CD4-positive, alpha-beta T cell (primary cell): ENCODE data around the gene ATG4D. TPM values are rescaled to one million over a fixed set of nuclear protein-coding genes. Genes with fewer than 3 reads are reported as not detected.

Source experiments
- ATAC-seq: fragments of 200-7000 bp; cut with Tn5 transposase; one replicate; pipeline ENCODE4 v1.10.0; 2022; ENCODE audit warnings: mild to moderate bottlenecking; ENCODE audit not compliant: poor library complexity
- CTCF ChIA-PET: fragments of 350-600 bp; sonication (Branson Sonifier 250); formaldehyde crosslinking; loops from one replicate; lab custom pipeline; 2021; ENCODE audit warnings: antibody characterized with exemption, inconsistent platforms; lab: Charles Lee
- POLR2A ChIA-PET: fragments of 350-600 bp; sonication (Branson Sonifier 250); formaldehyde crosslinking; loops from one replicate; lab custom pipeline; 2021; ENCODE audit warnings: antibody characterized with exemption, inconsistent platforms; lab: Charles Lee
- DNase-seq, 14 experiments: peaks; one replicate each; pipeline ENCODE4 v3.0.0-alpha.2; 2013 to 2020; ENCODE audit warnings: mixed read lengths in 2 of 14
- H3K27ac ChIP-seq, 2 donors: one replicate each; pipeline versions ENCODE4 v1.5.1 to v1.7.0; 2013; ENCODE audit warnings: low read length in 2 of 2, low read depth in 1 of 2, mild to moderate bottlenecking in 1 of 2
- H3K27me3 ChIP-seq, 2 experiments: 1 replicate in 1 of 2; 2 replicates in 1 of 2; pipeline versions ENCODE4 v1.6.1 to v1.7.0; 2013; ENCODE audit warnings: low read length in 2 of 2, control low read depth in 1 of 2, mild to moderate bottlenecking in 1 of 2, moderate library complexity in 1 of 2; ENCODE audit not compliant: insufficient read depth in 2 of 2, control insufficient read depth in 1 of 2
- H3K36me3 ChIP-seq: one replicate; pipeline ENCODE4 v1.6.1; 2013; ENCODE audit warnings: low read length, control low read depth; ENCODE audit not compliant: insufficient read depth
- H3K4me1 ChIP-seq: one replicate; pipeline ENCODE4 v1.6.1; 2013; ENCODE audit warnings: low read length, control low read depth; ENCODE audit not compliant: insufficient read depth
- H3K4me3 ChIP-seq: one replicate; pipeline ENCODE4 v1.5.1; 2013; ENCODE audit warnings: mild to moderate bottlenecking, low read length, moderate library complexity
- H3K9me3 ChIP-seq, 2 experiments: 1 replicate in 1 of 2; 2 replicates in 1 of 2; pipeline versions ENCODE4 v1.6.1 to v1.7.0; 2013; ENCODE audit warnings: low read length in 2 of 2, mild to moderate bottlenecking in 2 of 2, control low read depth in 1 of 2, moderate library complexity in 1 of 2; ENCODE audit not compliant: control insufficient read depth in 1 of 2, insufficient read depth in 1 of 2
- H3K27ac Mint-ChIP-seq: one replicate; pipeline ENCODE4 v1.8.0; 2020; ENCODE audit warnings: mixed read lengths
- H3K27me3 Mint-ChIP-seq: one replicate; pipeline ENCODE4 v1.8.0; 2021; ENCODE audit warnings: mixed read lengths
- H3K36me3 Mint-ChIP-seq: one replicate; pipeline ENCODE4 v1.8.0; 2021; ENCODE audit warnings: low read depth, mixed read lengths
- H3K4me1 Mint-ChIP-seq: one replicate; pipeline ENCODE4 v1.8.0; 2021; ENCODE audit warnings: low read depth, mixed read lengths
- H3K4me3 Mint-ChIP-seq: one replicate; pipeline ENCODE4 v1.8.0; 2020; ENCODE audit warnings: mild to moderate bottlenecking, mixed read lengths
- H3K9me3 Mint-ChIP-seq: one replicate; pipeline ENCODE4 v1.8.0; 2020; ENCODE audit warnings: mixed read lengths
- intact Hi-C, 2 experiments: fragments of 100-400 bp; cut with DNase I in 1 of 2; cut with micrococcal nuclease in 1 of 2; formaldehyde crosslinking; loops; one replicate each; pipeline versions ENCODE4 v1.15.1 to v1.9.0; 2023 to 2025; cut with DNase I, micrococcal nuclease
- total RNA-seq, 174 experiments: library from RNA in 2 of 174; stranded (reverse) in 2 of 174; gene quantifications; one replicate each; pipeline ENCODE4 v1.2.3 and lab custom pipeline; 2021 to 2026
- TF ChIP-seq, protein P1 (sequence below): fragments of 200-600 bp; IDR thresholded peaks from one replicate; pipeline ENCODE4 v1.8.0; 2022; ENCODE audit warnings: antibody characterized with exemption, mild to moderate bottlenecking

ATG4D gene
- total RNA-seq, 2 experiments from 2014 or later = 81.1 to 84.6 TPM

DNA sequence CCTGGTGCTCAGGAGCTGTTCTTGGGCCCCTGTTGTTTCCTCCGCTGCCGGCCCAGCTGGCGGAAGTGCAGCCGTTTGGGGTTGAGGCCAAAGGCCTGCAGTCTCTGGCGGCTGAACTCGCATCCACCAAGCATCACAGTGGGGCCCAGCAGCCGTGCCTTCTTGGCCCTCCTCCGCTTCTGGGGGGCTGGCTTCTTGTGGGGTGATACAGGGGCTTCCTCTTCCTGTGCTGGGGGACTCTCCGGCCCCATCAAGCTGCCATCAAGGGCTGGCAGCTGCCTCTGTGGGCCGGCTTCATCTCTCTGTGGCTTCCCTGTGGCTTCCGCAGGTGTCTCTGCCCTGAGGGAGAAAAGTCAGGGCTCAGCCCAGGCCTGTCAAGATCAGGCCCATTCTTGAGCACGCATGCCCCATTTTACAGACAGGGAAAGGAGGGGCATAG is 10.3 kb downstream of the ATG4D start:
- ATAC-seq (peak; percentile 78), DNase-seq (peak; percentile 31 to 86 (median 48))
- peaks cover 72% of the 10 kb centered on the region for H3K4me1 ChIP-seq
- POLR2A ChIA-PET = interaction anchor here (0.7 to 6.7 kb wide), 5 partner anchors 9 to 90 kb away, joined by 3 to 81 read pairs (median 7); partner anchors contain the start of genes ATG4D, CDKN2D and KRI1
- intact Hi-C loops = no loop called here
- peaks cover 76% of the 10 kb centered on the region for H3K36me3 ChIP-seq
- H3K27ac Mint-ChIP-seq = peak overlapping the region; percentile 85
- peaks cover 84% of the 10 kb centered on the region for H3K36me3 Mint-ChIP-seq
- no peaks in the 10 kb centered on the region for H3K9me3 Mint-ChIP-seq
- CTCF ChIA-PET = interaction anchor here (0.6 to 1.4 kb wide), 8 partner anchors 11 to 284 kb away, joined by 3 to 7 read pairs (median 4); partner anchors contain the start of genes CDKN2D and KRI1
- H3K27me3 ChIP-seq = no peaks in the 10 kb centered on the region
- H3K4me1 Mint-ChIP-seq = peaks cover 45% of the 10 kb centered on the region
- peak overlapping the region; percentile 15 for H3K4me3 ChIP-seq
- no peaks in the 10 kb centered on the region for H3K27me3 Mint-ChIP-seq
- H3K9me3 ChIP-seq = peaks cover 0 to 5% of the 10 kb centered on the region in 2 experiments
- peak overlapping the region; percentile 69 for H3K4me3 Mint-ChIP-seq
- peak overlapping the region; percentile 57 to 69 for H3K27ac ChIP-seq
- TF ChIP-seq, protein P1, sequence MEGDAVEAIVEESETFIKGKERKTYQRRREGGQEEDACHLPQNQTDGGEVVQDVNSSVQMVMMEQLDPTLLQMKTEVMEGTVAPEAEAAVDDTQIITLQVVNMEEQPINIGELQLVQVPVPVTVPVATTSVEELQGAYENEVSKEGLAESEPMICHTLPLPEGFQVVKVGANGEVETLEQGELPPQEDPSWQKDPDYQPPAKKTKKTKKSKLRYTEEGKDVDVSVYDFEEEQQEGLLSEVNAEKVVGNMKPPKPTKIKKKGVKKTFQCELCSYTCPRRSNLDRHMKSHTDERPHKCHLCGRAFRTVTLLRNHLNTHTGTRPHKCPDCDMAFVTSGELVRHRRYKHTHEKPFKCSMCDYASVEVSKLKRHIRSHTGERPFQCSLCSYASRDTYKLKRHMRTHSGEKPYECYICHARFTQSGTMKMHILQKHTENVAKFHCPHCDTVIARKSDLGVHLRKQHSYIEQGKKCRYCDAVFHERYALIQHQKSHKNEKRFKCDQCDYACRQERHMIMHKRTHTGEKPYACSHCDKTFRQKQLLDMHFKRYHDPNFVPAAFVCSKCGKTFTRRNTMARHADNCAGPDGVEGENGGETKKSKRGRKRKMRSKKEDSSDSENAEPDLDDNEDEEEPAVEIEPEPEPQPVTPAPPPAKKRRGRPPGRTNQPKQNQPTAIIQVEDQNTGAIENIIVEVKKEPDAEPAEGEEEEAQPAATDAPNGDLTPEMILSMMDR = no peak

DNA sequence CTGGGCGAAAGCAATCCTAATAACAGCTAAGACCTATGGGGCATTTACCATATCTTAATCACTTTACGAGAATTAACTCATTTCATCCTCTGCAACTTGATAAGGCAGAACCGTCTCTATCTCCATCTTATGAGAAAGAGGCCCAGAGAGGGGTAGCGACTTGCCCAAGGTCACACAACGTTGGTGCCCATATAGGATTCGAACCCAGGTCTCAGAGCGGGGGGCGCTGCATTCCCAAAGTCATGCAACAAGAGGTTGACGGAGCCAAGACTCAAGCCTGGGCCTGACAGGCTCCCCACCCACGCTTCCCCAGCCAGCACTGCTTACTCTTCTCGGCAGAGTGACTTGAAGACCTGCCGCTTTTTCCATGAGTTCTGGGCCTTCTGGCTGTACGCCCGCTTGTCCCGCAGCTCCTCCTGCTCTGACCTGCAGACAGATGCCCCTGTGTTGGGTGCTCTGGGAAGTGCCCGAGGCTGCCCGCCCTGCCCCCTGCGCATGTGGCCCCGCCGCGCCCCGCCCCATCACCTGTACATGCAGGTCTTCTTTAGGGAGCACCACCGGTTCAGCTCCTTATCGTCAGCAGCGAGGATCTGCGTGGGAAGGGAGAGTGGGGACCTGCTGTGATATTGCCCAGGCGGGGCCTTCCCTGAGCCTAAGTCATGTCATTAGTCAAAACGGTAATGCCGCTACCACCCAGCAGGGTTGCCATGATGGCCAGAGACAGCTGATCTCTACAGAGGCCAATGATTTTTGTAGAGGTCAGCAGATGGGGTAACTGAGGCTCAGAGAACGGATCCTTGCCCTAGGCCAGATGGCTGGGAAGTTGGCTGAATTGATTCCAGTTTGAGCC is 11.3 kb downstream of the ATG4D start:
- Mint-ChIP-seq H3K27ac (peak overlapping the region; percentile 85), H3K27me3 (no peaks in the 10 kb centered on the region), H3K4me1 (peaks cover 45% of the 10 kb centered on the region), H3K4me3 (no peak overlapping the region), H3K36me3 (peaks cover 84% of the 10 kb centered on the region), H3K9me3 (no peaks in the 10 kb centered on the region)
- no peak for DNase-seq
- POLR2A ChIA-PET = interaction anchor here (0.6 to 6.7 kb wide), 5 partner anchors 8 to 75 kb away, joined by 3 to 81 read pairs (median 7); partner anchors contain the start of genes ATG4D, CDKN2D and KRI1
- no peak for ATAC-seq
- Histone ChIP-seq H3K27me3 (no peaks in the 10 kb centered on the region), H3K4me3 (peak overlapping the region; percentile 15), H3K4me1 (peaks cover 70% of the 10 kb centered on the region), H3K9me3 (peaks cover 0 to 5% of the 10 kb centered on the region in 2 experiments), H3K36me3 (peaks cover 78% of the 10 kb centered on the region), H3K27ac (peak overlapping the region; percentile 66 to 69)
- TF ChIP-seq, protein P1 = no peak
- intact Hi-C loops = no loop called here
- CTCF ChIA-PET = interaction anchor here (1.2 to 1.3 kb wide), 2 partner anchors 10 to 43 kb away, joined by 3 to 6 read pairs; partner anchors contain the start of gene KRI1

DNA sequence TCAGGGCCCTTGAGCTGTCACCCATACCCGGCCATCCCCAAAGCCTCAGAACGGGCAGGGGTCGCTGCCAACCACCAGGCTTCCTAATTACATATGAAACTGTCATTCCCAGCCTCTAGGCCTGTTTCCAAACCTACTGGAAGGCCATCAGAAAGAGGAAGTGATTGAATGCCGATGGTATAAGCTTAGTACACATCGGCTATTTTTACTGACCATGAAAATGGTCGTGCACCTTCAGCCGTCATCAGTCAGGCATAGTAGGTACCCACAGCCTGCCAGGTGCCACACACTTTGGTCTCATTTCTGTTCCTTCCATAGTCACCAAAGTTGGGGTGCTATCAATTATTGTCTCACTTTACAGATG is 11.9 kb downstream of the ATG4D start:
- peaks cover 45% of the 10 kb centered on the region for H3K4me1 Mint-ChIP-seq
- CTCF ChIA-PET = no interaction called here
- no peak for ATAC-seq
- Histone ChIP-seq H3K27me3 (no peaks in the 10 kb centered on the region), H3K4me3 (no peak overlapping the region), H3K27ac (peak overlapping the region in 1 of 2 donors; percentile 66), H3K4me1 (peaks cover 66% of the 10 kb centered on the region), H3K9me3 (peaks cover 0 to 5% of the 10 kb centered on the region in 2 experiments), H3K36me3 (peaks cover 79% of the 10 kb centered on the region)
- TF ChIP-seq, protein P1 = no peak
- no peaks in the 10 kb centered on the region for H3K9me3 Mint-ChIP-seq
- H3K27me3 Mint-ChIP-seq = no peaks in the 10 kb centered on the region
- H3K27ac Mint-ChIP-seq = peak overlapping the region; percentile 85
- POLR2A ChIA-PET = interaction anchor here (6.7 kb wide), 1 partner anchor 12 kb away, joined by 81 read pairs; the partner anchor contains the start of genes CDKN2D and KRI1
- H3K4me3 Mint-ChIP-seq = peak overlapping the region; percentile 15
- no peak for DNase-seq
- intact Hi-C loops = no loop called here
- peaks cover 85% of the 10 kb centered on the region for H3K36me3 Mint-ChIP-seq
